ENCODE results near the gene ARHGEF28. TPM values are rescaled to one million over a fixed set of nuclear protein-coding genes. Genes with fewer than 3 reads are reported as not detected.
A peak's percentile ranks its signal among the peaks of the same experiment; 100 is the strongest.

ARHGEF28 gene
- total RNA-seq, 4 donors from 2014 or later = 13.3 to 19.0 (median 16.9) TPM

DNA sequence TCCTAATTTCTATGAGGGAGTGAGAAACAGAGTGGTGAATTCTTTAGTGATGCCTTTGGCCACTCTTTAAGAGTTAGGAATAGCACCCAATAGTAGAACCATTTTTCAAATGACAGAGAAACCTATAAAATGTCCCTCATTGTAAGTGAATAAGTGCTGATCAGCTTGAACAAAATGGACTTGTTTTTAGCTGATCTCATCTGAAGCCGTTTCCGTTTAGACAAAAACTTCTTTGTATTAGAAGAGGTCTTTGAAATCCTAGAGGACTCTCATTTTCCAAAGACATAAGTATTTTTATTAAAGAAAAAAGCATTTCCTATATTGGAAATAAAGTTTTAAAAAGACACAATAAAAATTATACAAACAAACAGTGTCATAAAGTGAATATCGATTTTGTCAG is 273.9 kb downstream of the ARHGEF28 start:
- TF ChIP-seq, protein P1, sequence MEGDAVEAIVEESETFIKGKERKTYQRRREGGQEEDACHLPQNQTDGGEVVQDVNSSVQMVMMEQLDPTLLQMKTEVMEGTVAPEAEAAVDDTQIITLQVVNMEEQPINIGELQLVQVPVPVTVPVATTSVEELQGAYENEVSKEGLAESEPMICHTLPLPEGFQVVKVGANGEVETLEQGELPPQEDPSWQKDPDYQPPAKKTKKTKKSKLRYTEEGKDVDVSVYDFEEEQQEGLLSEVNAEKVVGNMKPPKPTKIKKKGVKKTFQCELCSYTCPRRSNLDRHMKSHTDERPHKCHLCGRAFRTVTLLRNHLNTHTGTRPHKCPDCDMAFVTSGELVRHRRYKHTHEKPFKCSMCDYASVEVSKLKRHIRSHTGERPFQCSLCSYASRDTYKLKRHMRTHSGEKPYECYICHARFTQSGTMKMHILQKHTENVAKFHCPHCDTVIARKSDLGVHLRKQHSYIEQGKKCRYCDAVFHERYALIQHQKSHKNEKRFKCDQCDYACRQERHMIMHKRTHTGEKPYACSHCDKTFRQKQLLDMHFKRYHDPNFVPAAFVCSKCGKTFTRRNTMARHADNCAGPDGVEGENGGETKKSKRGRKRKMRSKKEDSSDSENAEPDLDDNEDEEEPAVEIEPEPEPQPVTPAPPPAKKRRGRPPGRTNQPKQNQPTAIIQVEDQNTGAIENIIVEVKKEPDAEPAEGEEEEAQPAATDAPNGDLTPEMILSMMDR (IDR thresholded peaks at IDR 0.05) = no peak
- no peak for TF ChIP-seq POLR2A (IDR thresholded peaks at IDR 0.05)
- DNase-seq = no peak
- Histone ChIP-seq H3K27ac (no peak overlapping the region), H3K36me3 (no peaks in the 10 kb centered on the region), H3K4me1 (peaks cover 0 to 9% (median 0%) of the 10 kb centered on the region in 4 donors), H3K9me3 (no peaks in the 10 kb centered on the region), H3K27me3 (no peaks in the 10 kb centered on the region), H3K4me3 (no peak overlapping the region)

DNA sequence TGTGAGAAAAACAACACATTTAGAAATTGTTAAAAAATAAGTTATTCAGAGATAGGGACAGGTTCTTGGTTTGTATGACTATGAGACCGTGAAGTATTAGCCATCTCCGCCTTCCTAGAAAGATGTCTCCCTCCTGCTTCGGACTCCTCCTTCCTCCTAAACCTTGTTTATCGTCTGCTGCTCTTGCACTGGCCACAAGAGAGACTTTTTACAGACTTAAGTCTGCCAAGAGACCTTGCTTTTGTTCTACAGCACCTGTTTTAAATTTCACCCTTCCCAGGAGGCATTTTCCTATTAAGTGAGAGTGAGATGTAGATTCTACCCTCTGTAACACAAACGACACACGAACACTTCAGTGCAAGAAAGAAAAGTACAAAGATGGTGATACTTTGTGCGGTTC is 274.6 kb downstream of the ARHGEF28 start:
- H3K36me3 ChIP-seq = no peaks in the 10 kb centered on the region
- TF ChIP-seq, protein P1 (IDR thresholded peaks at IDR 0.05) = no peak
- TF ChIP-seq POLR2A (IDR thresholded peaks at IDR 0.05) = no peak
- no peak overlapping the region for H3K4me3 ChIP-seq
- no peak for DNase-seq
- H3K27ac ChIP-seq = no peak overlapping the region
- H3K9me3 ChIP-seq = no peaks in the 10 kb centered on the region
- no peaks in the 10 kb centered on the region for H3K27me3 ChIP-seq
- H3K4me1 ChIP-seq = peaks cover 0 to 9% (median 0%) of the 10 kb centered on the region in 4 donors

- TF ChIP-seq POLR2A (IDR thresholded peaks at IDR 0.05) = no peak
- TF ChIP-seq, protein P1 (IDR thresholded peaks at IDR 0.05) = no peak
- H3K9me3 ChIP-seq = no peaks in the 10 kb centered on the region
- no peak overlapping the region for H3K4me3 ChIP-seq
- H3K27me3 ChIP-seq = no peaks in the 10 kb centered on the region
- H3K36me3 ChIP-seq = no peaks in the 10 kb centered on the region
- no peak overlapping the region for H3K27ac ChIP-seq
- H3K4me1 ChIP-seq = peaks cover 0 to 9% (median 0%) of the 10 kb centered on the region in 4 donors
- DNase-seq = no peak
Measured at GRCh38 chr5:73901043-73901442, 275.0 kb downstream of the ARHGEF28 start.

DNA sequence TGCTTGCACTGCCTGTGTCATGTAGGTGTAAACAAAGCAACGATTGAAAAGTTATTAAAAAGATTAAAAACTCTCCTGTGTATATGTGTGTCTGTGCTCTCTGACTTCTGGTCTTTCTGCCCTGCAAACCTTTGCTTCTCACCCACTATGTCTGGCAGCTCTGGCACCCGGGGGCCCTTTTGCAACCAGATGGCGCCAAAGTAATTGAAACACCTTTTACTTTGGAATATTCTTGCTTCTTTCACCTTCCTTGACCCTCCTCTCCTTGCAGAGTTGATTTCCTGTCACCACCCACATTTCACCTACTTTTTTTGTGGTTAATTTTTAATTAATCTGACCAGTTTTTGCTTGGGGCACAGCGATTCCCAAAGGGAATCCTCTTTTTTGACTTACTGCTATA is 275.5 kb downstream of the ARHGEF28 start:
- Histone ChIP-seq H3K27ac (no peak overlapping the region), H3K36me3 (no peaks in the 10 kb centered on the region), H3K9me3 (no peaks in the 10 kb centered on the region), H3K27me3 (no peaks in the 10 kb centered on the region), H3K4me3 (no peak overlapping the region), H3K4me1 (peaks cover 0 to 9% (median 0%) of the 10 kb centered on the region in 4 donors)
- DNase-seq = no peak
- TF ChIP-seq, protein P1 (IDR thresholded peaks at IDR 0.05) = peak in 1 of 6 experiments; percentile 28
- no peak for TF ChIP-seq POLR2A (IDR thresholded peaks at IDR 0.05)

DNA sequence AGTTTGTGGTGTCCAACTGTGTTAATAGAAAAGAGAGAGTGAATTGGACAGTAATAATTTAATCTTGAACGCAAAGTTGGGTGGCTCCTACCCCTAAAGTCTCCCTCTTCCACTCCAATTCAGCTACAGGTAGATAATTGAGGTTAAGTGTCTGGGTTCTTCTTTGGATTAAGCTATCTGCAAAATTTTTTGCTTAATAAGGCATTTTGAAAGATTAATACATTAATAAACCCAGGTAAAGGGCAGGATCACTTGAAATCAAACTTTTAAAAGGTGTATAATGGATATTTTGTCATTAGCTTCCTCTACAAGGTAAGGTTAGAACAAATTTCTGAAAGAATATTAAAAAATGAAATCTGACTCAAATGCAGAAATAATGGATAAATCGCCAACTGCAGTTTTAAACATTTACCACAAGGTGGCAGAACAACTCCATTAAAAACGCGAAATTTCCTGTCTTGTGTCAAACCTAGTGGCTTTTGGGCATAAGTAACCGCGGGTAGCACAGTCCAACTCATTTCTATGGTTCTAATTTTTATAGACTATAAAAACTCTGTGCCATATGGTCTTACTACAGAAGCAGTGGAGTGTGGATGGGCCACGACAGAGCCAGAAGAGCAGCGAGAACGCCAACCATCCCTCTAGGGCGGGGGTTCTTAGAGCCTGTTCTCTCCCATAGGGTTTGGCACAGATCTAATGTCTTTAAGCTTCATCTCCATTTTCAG is 276.5 kb downstream of the ARHGEF28 start:
- no peak for DNase-seq
- peaks cover 0 to 9% (median 0%) of the 10 kb centered on the region in 4 donors for H3K4me1 ChIP-seq
- TF ChIP-seq, protein P1 (IDR thresholded peaks at IDR 0.05) = peak; percentile 80 to 96 (median 92)
- TF ChIP-seq POLR2A (IDR thresholded peaks at IDR 0.05) = no peak

More for the DNA sequence above, 276.5 kb downstream of the ARHGEF28 start:
- Histone ChIP-seq H3K4me3 (no peak overlapping the region), H3K9me3 (no peaks in the 10 kb centered on the region), H3K27me3 (no peaks in the 10 kb centered on the region), H3K27ac (no peak overlapping the region), H3K36me3 (no peaks in the 10 kb centered on the region)
